ENCODE measurements around the gene TOM1L2.

The TOM1L2 gene

GRCh38 chr17:17874478-17874877 lies 97.7 kb downstream of the TOM1L2 start:
- H2AFZ ChIP-seq (ENCODE audit: low read length): no peak overlapping the region
- H3K4me2 ChIP-seq (ENCODE audit: low read depth, low read length): no peak overlapping the region
- no peaks in the 10 kb centered on the region for H4K20me1 ChIP-seq (ENCODE audit: insufficient read depth, low read length)
- no peak overlapping the region for H3K9ac ChIP-seq (ENCODE audit: low read length)
- H3K36me3 ChIP-seq (replicated peaks; ENCODE audit: insufficient read depth, low read length): no peaks in the 10 kb centered on the region
- no peak overlapping the region for H3K4me3 ChIP-seq (ENCODE audit: low read length)
- no peaks in the 10 kb centered on the region for H3K27me3 ChIP-seq (replicated peaks; ENCODE audit: insufficient read depth, low read length)
- H3K79me2 ChIP-seq (ENCODE audit: low read length): no peaks in the 10 kb centered on the region
- no peak for DNase-seq
- H3K27ac ChIP-seq (ENCODE audit: low read length): no peak overlapping the region
- no peaks in the 10 kb centered on the region for H3K4me1 ChIP-seq (ENCODE audit: low read length)
- no peaks in the 10 kb centered on the region for H3K9me2 ChIP-seq (replicated peaks; ENCODE audit: insufficient read depth, low read length)
- no peaks in the 10 kb centered on the region for H3K9me3 ChIP-seq (replicated peaks; ENCODE audit: insufficient read depth, low read length)
- no peaks in the 10 kb centered on the region for H3F3A ChIP-seq (ENCODE audit: insufficient read depth, low read length)
- no peak for TF ChIP-seq EZH2phosphoT487 (IDR thresholded peaks at IDR 0.05; ENCODE audit: low read length)
- no peak for TF ChIP-seq CTCF (IDR thresholded peaks at IDR 0.05; ENCODE audit: low read length)
- TF ChIP-seq EZH2 (optimal IDR thresholded peaks at IDR 0.05; ENCODE audit: low read depth, low read length): no peak

- Histone ChIP-seq H3K4me1 (ENCODE audit: low read length) (no peaks in the 10 kb centered on the region), H3K9me3 (replicated peaks; ENCODE audit: insufficient read depth, low read length) (no peaks in the 10 kb centered on the region), H3K27me3 (replicated peaks; ENCODE audit: insufficient read depth, low read length) (no peaks in the 10 kb centered on the region), H3K79me2 (ENCODE audit: low read length) (no peaks in the 10 kb centered on the region), H3K4me3 (ENCODE audit: low read length) (no peak overlapping the region), H3K27ac (ENCODE audit: low read length) (no peak overlapping the region), H3K9ac (ENCODE audit: low read length) (no peak overlapping the region), H3K4me2 (ENCODE audit: low read depth, low read length) (no peak overlapping the region), H3K36me3 (replicated peaks; ENCODE audit: insufficient read depth, low read length) (no peaks in the 10 kb centered on the region), H2AFZ (ENCODE audit: low read length) (no peak overlapping the region), H4K20me1 (ENCODE audit: insufficient read depth, low read length) (no peaks in the 10 kb centered on the region), H3F3A (ENCODE audit: insufficient read depth, low read length) (no peaks in the 10 kb centered on the region), H3K9me2 (replicated peaks; ENCODE audit: insufficient read depth, low read length) (no peaks in the 10 kb centered on the region)
- TF ChIP-seq EZH2phosphoT487 (IDR thresholded peaks at IDR 0.05; ENCODE audit: low read length): no peak
- TF ChIP-seq EZH2 (optimal IDR thresholded peaks at IDR 0.05; ENCODE audit: low read depth, low read length): no peak
- no peak for TF ChIP-seq CTCF (IDR thresholded peaks at IDR 0.05; ENCODE audit: low read length)
- no peak for DNase-seq
Observed at GRCh38 chr17:17873450-17873991, 98.7 kb downstream of the TOM1L2 start.

GRCh38 chr17:17872547-17873345 lies 99.5 kb downstream of the TOM1L2 start:
- Histone ChIP-seq H3K79me2 (ENCODE audit: low read length) (no peaks in the 10 kb centered on the region), H3K9ac (ENCODE audit: low read length) (no peak overlapping the region), H2AFZ (ENCODE audit: low read length) (no peak overlapping the region), H3K9me3 (replicated peaks; ENCODE audit: insufficient read depth, low read length) (no peaks in the 10 kb centered on the region), H3K27ac (ENCODE audit: low read length) (no peak overlapping the region), H3K4me3 (ENCODE audit: low read length) (no peak overlapping the region), H3K9me2 (replicated peaks; ENCODE audit: insufficient read depth, low read length) (no peaks in the 10 kb centered on the region), H3K4me1 (ENCODE audit: low read length) (no peaks in the 10 kb centered on the region), H3F3A (ENCODE audit: insufficient read depth, low read length) (no peaks in the 10 kb centered on the region), H3K36me3 (replicated peaks; ENCODE audit: insufficient read depth, low read length) (no peaks in the 10 kb centered on the region), H3K4me2 (ENCODE audit: low read depth, low read length) (no peak overlapping the region), H4K20me1 (ENCODE audit: insufficient read depth, low read length) (no peaks in the 10 kb centered on the region), H3K27me3 (replicated peaks; ENCODE audit: insufficient read depth, low read length) (no peaks in the 10 kb centered on the region)
- TF ChIP-seq CTCF (IDR thresholded peaks at IDR 0.05; ENCODE audit: low read length) (no peak), EZH2 (optimal IDR thresholded peaks at IDR 0.05; ENCODE audit: low read depth, low read length) (no peak), EZH2phosphoT487 (IDR thresholded peaks at IDR 0.05; ENCODE audit: low read length) (no peak)
- DNase-seq: no peak

Measured in MM.1S (cell line).